WI38 (cell line): ENCODE results near the gene NFAM1.

Source experiments
- H3K4me3 ChIP-seq: 2 replicates; pipeline ENCODE4 v1.5.1; 2011; ENCODE audit warnings: low read depth, mild to moderate bottlenecking, control low read depth, low read length
- CTCF ChIP-seq: IDR thresholded peaks from 2 replicates; pipeline ENCODE4 v1.5.1; 2012; ENCODE audit warnings: low read depth, mild to moderate bottlenecking, control low read depth, low read length

The NFAM1 gene

GRCh38 chr22:42432020-42432596 is at the start of gene NFAM1:
Gene NFAM1 (minus strand): TSS chr22:42432403. CDS start chr22:42432357, 46 bp downstream.
- no peak within 1 kb of the TSS for H3K4me3 ChIP-seq
- TF ChIP-seq CTCF: no peak

- TF ChIP-seq CTCF: no peak
- no peak overlapping the region for H3K4me3 ChIP-seq
Measured at GRCh38 chr22:42475122-42475521, 42.9 kb upstream of the NFAM1 start.

GRCh38 chr22:42473484-42474193 is 41.4 kb upstream of the NFAM1 start:
- H3K4me3 ChIP-seq: no peak overlapping the region
- TF ChIP-seq CTCF: peak; percentile 59

- no peak for TF ChIP-seq CTCF
- no peak overlapping the region for H3K4me3 ChIP-seq
Measured at GRCh38 chr22:42472671-42473070, 40.5 kb upstream of the NFAM1 start.

DNA sequence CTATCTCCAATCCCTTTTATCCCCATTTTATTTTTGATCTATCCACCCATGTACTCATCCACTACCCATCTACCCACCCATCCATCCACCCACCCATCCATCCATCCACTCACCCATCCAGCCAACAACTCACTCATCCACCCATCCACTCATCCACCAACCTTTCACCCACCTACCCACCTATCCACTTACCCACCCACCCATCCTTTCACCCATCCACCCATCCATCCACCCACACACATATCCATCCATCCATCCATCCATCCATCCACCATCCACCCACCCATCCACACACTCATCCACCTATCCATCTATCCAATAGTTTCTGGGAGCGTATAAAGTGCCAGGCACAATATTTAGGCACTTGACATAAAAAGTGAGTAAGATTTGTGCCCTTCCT is 39.2 kb upstream of the NFAM1 start:
- H3K4me3 ChIP-seq: no peak overlapping the region
- TF ChIP-seq CTCF: no peak

GRCh38 chr22:42470366-42471082 is 38.3 kb upstream of the NFAM1 start:
- no peak for TF ChIP-seq CTCF

DNA sequence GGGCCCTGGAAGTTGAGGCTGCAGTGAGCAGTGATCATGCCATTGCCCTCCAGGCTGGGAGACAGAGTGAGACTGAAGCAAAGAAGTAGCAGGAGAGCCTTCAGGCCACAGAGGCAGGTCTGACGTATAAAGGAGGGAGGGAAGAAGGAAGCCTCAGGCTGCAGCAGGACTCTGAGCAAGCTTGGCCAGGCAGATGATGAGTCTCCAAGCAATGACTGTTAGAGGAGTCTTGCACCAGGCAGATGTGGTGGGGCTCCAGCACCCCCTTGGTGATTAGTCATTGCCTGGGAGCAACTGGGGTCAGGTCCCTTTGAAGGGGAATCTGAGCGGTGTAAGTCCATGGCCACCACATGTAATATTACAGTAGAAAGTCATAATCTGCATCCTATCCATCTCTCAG is 36.6 kb upstream of the NFAM1 start:
- H3K4me3 ChIP-seq: no peak overlapping the region
- no peak for TF ChIP-seq CTCF

More at GRCh38 chr22:42470366-42471082, 38.3 kb upstream of the NFAM1 start:
- H3K4me3 ChIP-seq: no peak overlapping the region
